Measurements from ENCODE around the gene DYNLT1. TPM values are rescaled to one million over a fixed set of nuclear protein-coding genes. Genes with fewer than 3 reads are reported as not detected.
A peak's percentile ranks its signal among the peaks of the same experiment; 100 is the strongest.

The DYNLT1 gene
- total and polyA plus RNA-seq, 7 experiments from 2014 or later, result 66.4 to 122 (median 81.6) TPM

DNA sequence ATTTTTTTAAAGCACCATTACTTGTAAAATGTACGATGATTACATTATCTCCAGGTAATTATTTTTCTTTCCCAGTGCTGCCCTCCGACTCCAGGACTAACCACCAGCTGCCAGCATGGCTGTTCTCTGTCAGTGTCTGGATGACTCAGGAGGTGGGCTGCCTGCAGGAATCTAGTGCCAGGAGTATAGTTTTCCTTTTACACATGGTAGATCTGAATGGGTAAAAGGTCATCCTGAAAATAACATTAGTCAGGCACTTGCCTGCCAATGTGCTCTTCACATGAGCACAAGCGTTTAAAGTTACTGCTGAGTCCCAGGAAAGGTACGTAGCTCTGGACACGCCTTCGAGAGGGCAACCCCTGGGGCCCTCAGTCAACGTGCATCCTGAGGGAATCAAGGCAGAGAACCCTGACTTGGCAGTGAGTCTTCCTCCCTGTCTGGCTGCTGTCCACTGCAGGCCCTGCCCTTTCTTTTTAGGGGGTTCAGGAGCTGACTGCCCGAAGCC, 2.4 kb downstream of the DYNLT1 start:
- POLR2A ChIA-PET, result interaction anchor here (1.0 to 5.2 kb wide), 4 partner anchors 8 to 147 kb away, joined by 3 to 78 read pairs (median 8); partner anchors contain the start of gene SYTL3
- Mint-ChIP-seq H3K36me3 (peaks cover 5 to 39% (median 24%) of the 10 kb centered on the region in 5 donors), H3K9me3 (peaks cover 0 to 2% (median 0%) of the 10 kb centered on the region in 11 donors), H3K4me3 (peak overlapping the region; percentile 92 to 100 (median 99)), H3K27me3 (no peaks in the 10 kb centered on the region), H3K4me1 (peaks cover 47 to 74% (median 72%) of the 10 kb centered on the region in 7 donors), H3K27ac (peak overlapping the region; percentile 87 to 100 (median 96))
- peak overlapping the region; percentile 97 for H3K27ac ChIP-seq (ENCODE audit: low read depth, low read length)
- CTCF ChIA-PET, result interaction anchor here (1.4 to 1.8 kb wide), 2 partner anchors 20 to 49 kb away, joined by 4 to 5 read pairs; no protein-coding TSS in a partner anchor
- H3K9me3 ChIP-seq (ENCODE audit: control insufficient read depth in 2 of 3, low read length in 3 of 3), result no peaks in the 10 kb centered on the region
- H3K27me3 ChIP-seq (ENCODE audit: control insufficient read depth in 2 of 2, insufficient read depth in 2 of 2, low read length in 2 of 2), result no peaks in the 10 kb centered on the region
- intact Hi-C loops (cut with micrococcal nuclease), result no loop called here
- DNase-seq (no peak), ATAC-seq (no peak)
- H3K36me3 ChIP-seq (ENCODE audit: control insufficient read depth in 2 of 3, insufficient read depth in 3 of 3, low read length in 3 of 3), result peaks cover 0 to 21% (median 5%) of the 10 kb centered on the region in 3 experiments
- H3K4me1 ChIP-seq (ENCODE audit: control insufficient read depth in 2 of 2, insufficient read depth in 2 of 2, low read length in 2 of 2), result peaks cover 40 to 46% of the 10 kb centered on the region in 2 donors
- H3K4me3 ChIP-seq (ENCODE audit: low read length), result peak overlapping the region; percentile 81

DNA sequence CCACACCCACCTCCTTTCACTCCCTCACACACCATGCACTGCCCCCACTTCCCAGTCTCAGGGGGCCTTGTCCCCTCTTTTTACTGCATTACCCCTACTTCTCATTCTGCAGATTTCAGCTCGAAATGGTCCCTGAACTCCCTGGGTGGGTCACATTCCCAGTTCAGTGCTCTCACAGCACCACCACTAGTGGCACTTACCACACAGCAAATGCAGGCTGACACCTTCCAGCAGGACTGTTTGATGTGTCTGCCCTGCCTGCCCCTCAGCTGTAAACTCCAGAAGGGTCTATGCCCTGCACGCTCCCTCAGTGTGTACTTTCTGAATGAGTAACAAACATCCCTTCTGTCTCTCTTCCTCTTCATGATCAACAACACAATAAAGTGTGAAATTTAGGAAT, 4.0 kb downstream of the DYNLT1 start:
- Histone ChIP-seq H3K27ac (ENCODE audit: low read depth, low read length) (peak overlapping the region; percentile 42), H3K4me1 (ENCODE audit: control insufficient read depth in 2 of 2, insufficient read depth in 2 of 2, low read length in 2 of 2) (peaks cover 43 to 49% of the 10 kb centered on the region in 2 donors), H3K36me3 (ENCODE audit: control insufficient read depth in 2 of 3, insufficient read depth in 3 of 3, low read length in 3 of 3) (peaks cover 5 to 31% (median 12%) of the 10 kb centered on the region in 3 experiments), H3K9me3 (ENCODE audit: control insufficient read depth in 2 of 3, low read length in 3 of 3) (no peaks in the 10 kb centered on the region), H3K4me3 (ENCODE audit: low read length) (no peak overlapping the region), H3K27me3 (ENCODE audit: control insufficient read depth in 2 of 2, insufficient read depth in 2 of 2, low read length in 2 of 2) (no peaks in the 10 kb centered on the region)
- DNase-seq (no peak), ATAC-seq (no peak)
- intact Hi-C loops (cut with micrococcal nuclease), result no loop called here
- Mint-ChIP-seq H3K27ac (peak overlapping the region; percentile 47 to 96 (median 86)), H3K4me1 (peaks cover 49 to 84% (median 74%) of the 10 kb centered on the region in 7 donors), H3K36me3 (peaks cover 8 to 48% (median 33%) of the 10 kb centered on the region in 5 donors), H3K4me3 (peak overlapping the region; percentile 7 to 92 (median 65)), H3K9me3 (peaks cover 0 to 2% (median 0%) of the 10 kb centered on the region in 11 donors), H3K27me3 (no peaks in the 10 kb centered on the region)
- ChIA-PET POLR2A (interaction anchor here (2.2 kb wide), 1 partner anchor 10 kb away, joined by 11 read pairs; the partner anchor contains the start of gene SYTL3), CTCF (interaction anchor here (1.5 to 1.8 kb wide), 2 partner anchors 19 to 22 kb away, joined by 3 to 4 read pairs; no protein-coding TSS in a partner anchor)

DNA sequence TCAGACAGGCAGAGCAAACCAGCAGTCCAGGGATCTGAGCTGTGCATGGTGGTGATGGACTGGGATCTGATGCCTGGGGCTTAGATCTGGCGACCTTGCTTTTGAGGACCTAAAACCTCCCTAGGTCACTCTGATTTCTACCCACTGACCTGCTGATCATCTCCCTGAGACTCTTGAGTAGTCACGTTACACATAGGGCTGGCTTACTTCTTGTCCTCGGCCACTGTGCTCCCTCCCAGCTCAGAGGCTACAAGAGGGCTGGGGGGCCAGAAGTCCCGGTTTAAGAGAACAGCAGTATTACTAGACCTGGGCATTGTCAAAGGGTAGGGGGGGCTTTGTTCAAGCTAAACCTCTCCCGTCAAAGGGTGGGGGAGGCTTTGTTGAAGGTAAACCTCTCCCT, 5.5 kb downstream of the DYNLT1 start:
- H3K4me1 Mint-ChIP-seq, result peaks cover 52 to 90% (median 82%) of the 10 kb centered on the region in 7 donors
- H3K4me3 Mint-ChIP-seq, result peak overlapping the region in 3 of 10 donors; percentile 2 to 39 (median 21)
- ChIA-PET CTCF (interaction anchor here (2.0 kb wide), 1 partner anchor 20 kb away, joined by 11 read pairs; no protein-coding TSS in a partner anchor), POLR2A (interaction anchor here (0.6 to 2.8 kb wide), 4 partner anchors 10 to 145 kb away, joined by 3 to 12 read pairs (median 4); partner anchors contain the start of gene SYTL3)
- H3K27me3 Mint-ChIP-seq, result no peaks in the 10 kb centered on the region
- peaks cover 8 to 50% (median 40%) of the 10 kb centered on the region in 5 donors for H3K36me3 Mint-ChIP-seq
- intact Hi-C loops (cut with micrococcal nuclease), result no loop called here
- peaks cover 0 to 2% (median 0%) of the 10 kb centered on the region in 11 donors for H3K9me3 Mint-ChIP-seq
- peak overlapping the region; percentile 37 for H3K27ac ChIP-seq (ENCODE audit: low read depth, low read length)
- H3K9me3 ChIP-seq (ENCODE audit: control insufficient read depth in 2 of 3, low read length in 3 of 3), result no peaks in the 10 kb centered on the region
- H3K36me3 ChIP-seq (ENCODE audit: control insufficient read depth in 2 of 3, insufficient read depth in 3 of 3, low read length in 3 of 3), result peaks cover 5 to 25% (median 12%) of the 10 kb centered on the region in 3 experiments
- ATAC-seq (no peak), DNase-seq (no peak)
- H3K4me3 ChIP-seq (ENCODE audit: low read length), result no peak overlapping the region
- peak overlapping the region; percentile 44 to 86 (median 68) for H3K27ac Mint-ChIP-seq
- H3K27me3 ChIP-seq (ENCODE audit: control insufficient read depth in 2 of 2, insufficient read depth in 2 of 2, low read length in 2 of 2), result no peaks in the 10 kb centered on the region
- peaks cover 56 to 59% of the 10 kb centered on the region in 2 donors for H3K4me1 ChIP-seq (ENCODE audit: control insufficient read depth in 2 of 2, insufficient read depth in 2 of 2, low read length in 2 of 2)

DNA sequence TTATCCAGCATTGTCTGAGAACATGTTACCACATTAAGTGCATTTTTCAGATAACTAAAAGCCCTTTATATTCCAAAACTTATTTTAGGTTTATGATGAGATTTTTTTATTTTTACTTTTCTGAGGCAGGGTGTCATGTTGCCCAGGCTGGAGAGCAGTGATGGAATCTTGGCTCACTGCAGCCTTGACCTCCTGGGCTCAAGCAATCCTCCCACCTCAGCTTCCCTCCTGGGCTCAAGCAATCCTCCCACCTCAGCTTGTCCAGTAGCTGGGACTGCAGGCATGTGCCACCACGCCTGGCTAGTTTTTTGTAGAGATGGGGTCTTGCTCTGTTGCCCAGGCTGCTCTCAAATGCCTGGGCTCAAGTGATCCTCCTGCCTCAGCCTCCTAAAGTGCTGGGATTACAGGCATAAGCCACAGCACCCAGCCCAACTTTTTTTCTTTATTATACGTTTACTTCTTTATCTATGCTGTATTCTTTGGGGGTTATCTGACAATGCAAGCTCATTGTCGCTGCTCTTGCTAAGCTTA, 6.2 kb downstream of the DYNLT1 start:
- H3K4me3 Mint-ChIP-seq, result peak overlapping the region in 3 of 10 donors; percentile 25 to 39 (median 37)
- ChIA-PET POLR2A (interaction anchor here (0.6 to 2.8 kb wide), 5 partner anchors 10 to 161 kb away, joined by 3 to 12 read pairs (median 4); partner anchors contain the start of gene SYTL3), CTCF (interaction anchor here (2.0 kb wide), 1 partner anchor 21 kb away, joined by 11 read pairs; no protein-coding TSS in a partner anchor)
- H3K27me3 Mint-ChIP-seq, result no peaks in the 10 kb centered on the region
- Histone ChIP-seq H3K27ac (ENCODE audit: low read depth, low read length) (peak overlapping the region; percentile 37), H3K4me3 (ENCODE audit: low read length) (no peak overlapping the region), H3K4me1 (ENCODE audit: control insufficient read depth in 2 of 2, insufficient read depth in 2 of 2, low read length in 2 of 2) (peaks cover 56 to 59% of the 10 kb centered on the region in 2 donors), H3K36me3 (ENCODE audit: control insufficient read depth in 2 of 3, insufficient read depth in 3 of 3, low read length in 3 of 3) (peaks cover 5 to 25% (median 12%) of the 10 kb centered on the region in 3 experiments), H3K27me3 (ENCODE audit: control insufficient read depth in 2 of 2, insufficient read depth in 2 of 2, low read length in 2 of 2) (no peaks in the 10 kb centered on the region), H3K9me3 (ENCODE audit: control insufficient read depth in 2 of 3, low read length in 3 of 3) (no peaks in the 10 kb centered on the region)
- H3K27ac Mint-ChIP-seq, result peak overlapping the region; percentile 27 to 86 (median 68)
- ATAC-seq (no peak), DNase-seq (no peak)
- peaks cover 0 to 2% (median 0%) of the 10 kb centered on the region in 11 donors for H3K9me3 Mint-ChIP-seq
- intact Hi-C loops (cut with micrococcal nuclease), result no loop called here
- peaks cover 52 to 88% (median 84%) of the 10 kb centered on the region in 7 donors for H3K4me1 Mint-ChIP-seq
- peaks cover 8 to 50% (median 40%) of the 10 kb centered on the region in 5 donors for H3K36me3 Mint-ChIP-seq

DNA sequence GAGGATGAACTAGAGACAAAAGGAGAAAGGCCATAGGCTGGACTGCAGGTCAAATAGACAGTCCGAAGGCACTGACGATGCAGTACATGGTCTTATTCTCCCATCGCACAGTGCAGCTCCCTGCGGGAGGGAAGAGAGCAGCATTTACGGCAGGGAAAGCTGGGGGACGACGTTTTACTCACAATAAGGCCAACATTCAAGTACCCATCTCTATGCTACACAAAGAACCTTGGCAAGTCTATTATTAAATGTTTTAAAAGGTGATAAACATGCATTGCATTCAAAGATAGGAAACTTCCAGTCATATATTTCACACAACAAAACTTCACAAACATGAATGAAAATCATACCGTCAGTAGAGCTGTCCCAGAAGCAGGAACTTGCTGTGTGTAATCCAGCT, 7.8 kb downstream of the DYNLT1 start:
- ChIA-PET POLR2A (interaction anchor here (2.8 kb wide), 1 partner anchor 12 kb away, joined by 12 read pairs; the partner anchor contains the start of gene SYTL3), CTCF (interaction anchor here (1.1 kb wide), 1 partner anchor 12 kb away, joined by 3 read pairs; no protein-coding TSS in a partner anchor)
- Mint-ChIP-seq H3K4me1 (peaks cover 40 to 78% (median 68%) of the 10 kb centered on the region in 7 donors), H3K27ac (peak overlapping the region in 7 of 9 donors; percentile 15 to 94 (median 85)), H3K36me3 (peaks cover 11 to 55% (median 40%) of the 10 kb centered on the region in 5 donors), H3K9me3 (peaks cover 0 to 2% (median 0%) of the 10 kb centered on the region in 11 donors), H3K4me3 (peak overlapping the region in 2 of 10 donors; percentile 24 to 34), H3K27me3 (no peaks in the 10 kb centered on the region)
- intact Hi-C loops (cut with micrococcal nuclease), result no loop called here
- ATAC-seq (no peak), DNase-seq (no peak)
- H3K4me3 ChIP-seq (ENCODE audit: low read length), result no peak overlapping the region
- peaks cover 43 to 47% of the 10 kb centered on the region in 2 donors for H3K4me1 ChIP-seq (ENCODE audit: control insufficient read depth in 2 of 2, insufficient read depth in 2 of 2, low read length in 2 of 2)
- H3K27me3 ChIP-seq (ENCODE audit: control insufficient read depth in 2 of 2, insufficient read depth in 2 of 2, low read length in 2 of 2), result no peaks in the 10 kb centered on the region
- H3K9me3 ChIP-seq (ENCODE audit: control insufficient read depth in 2 of 3, low read length in 3 of 3), result no peaks in the 10 kb centered on the region
- peaks cover 5 to 29% (median 12%) of the 10 kb centered on the region in 3 experiments for H3K36me3 ChIP-seq (ENCODE audit: control insufficient read depth in 2 of 3, insufficient read depth in 3 of 3, low read length in 3 of 3)
- H3K27ac ChIP-seq (ENCODE audit: low read depth, low read length), result peak overlapping the region; percentile 36

DNA sequence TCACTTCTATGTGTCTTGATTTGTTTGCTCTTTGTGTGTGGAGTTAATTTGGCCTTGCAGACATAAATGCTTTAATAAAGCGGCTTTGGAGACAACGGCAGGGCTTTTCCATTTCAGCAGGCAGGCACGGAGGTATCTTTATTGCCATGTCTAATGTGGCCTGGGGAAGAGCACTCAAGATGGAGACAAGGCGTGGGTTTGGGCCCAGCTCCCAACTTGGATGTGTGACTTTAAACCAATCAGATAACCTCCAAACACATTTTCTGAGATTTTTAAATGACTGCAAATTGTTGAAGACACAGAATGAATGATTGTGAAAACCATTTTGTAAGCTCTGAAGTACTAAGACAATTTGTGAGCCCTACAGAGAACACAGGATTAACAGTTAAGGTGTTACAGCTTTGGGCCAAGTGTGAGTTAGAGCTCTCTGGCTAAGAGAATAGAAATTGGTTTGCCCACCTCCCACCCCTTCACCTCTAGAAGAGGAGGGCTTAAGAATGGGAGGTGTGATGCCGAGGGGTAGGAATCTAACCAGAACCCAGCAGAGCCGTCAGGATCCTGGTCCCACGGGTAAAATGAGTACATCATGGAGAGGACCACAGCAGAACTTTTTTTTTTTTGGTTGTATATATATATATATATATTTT, 9.0 kb downstream of the DYNLT1 start:
- CTCF ChIA-PET, result no interaction called here
- intact Hi-C loops (cut with micrococcal nuclease), result loop anchor here (1.0 to 2.0 kb wide), 2 partner anchors 8 to 25 kb away; no protein-coding TSS in a partner anchor
- peaks cover 13 to 54% (median 33%) of the 10 kb centered on the region in 5 donors for H3K36me3 Mint-ChIP-seq
- Histone ChIP-seq H3K4me1 (ENCODE audit: control insufficient read depth in 2 of 2, insufficient read depth in 2 of 2, low read length in 2 of 2) (peaks cover 35 to 39% of the 10 kb centered on the region in 2 donors), H3K9me3 (ENCODE audit: control insufficient read depth in 2 of 3, low read length in 3 of 3) (no peaks in the 10 kb centered on the region), H3K36me3 (ENCODE audit: control insufficient read depth in 2 of 3, insufficient read depth in 3 of 3, low read length in 3 of 3) (peaks cover 5 to 36% (median 16%) of the 10 kb centered on the region in 3 experiments), H3K27me3 (ENCODE audit: control insufficient read depth in 2 of 2, insufficient read depth in 2 of 2, low read length in 2 of 2) (no peaks in the 10 kb centered on the region), H3K27ac (ENCODE audit: low read depth, low read length) (peak overlapping the region; percentile 61), H3K4me3 (ENCODE audit: low read length) (no peak overlapping the region)
- peaks cover 0 to 4% (median 0%) of the 10 kb centered on the region in 11 donors for H3K9me3 Mint-ChIP-seq
- peak overlapping the region in 7 of 10 donors; percentile 14 to 60 (median 37) for H3K4me3 Mint-ChIP-seq
- H3K27ac Mint-ChIP-seq, result peak overlapping the region; percentile 70 to 95 (median 85)
- no peak for DNase-seq
- no peaks in the 10 kb centered on the region for H3K27me3 Mint-ChIP-seq
- ATAC-seq, result no peak
- POLR2A ChIA-PET, result interaction anchor here (0.6 to 1.1 kb wide), 2 partner anchors 9 to 1399 kb away, joined by 3 to 5 read pairs; partner anchors contain the start of gene DYNLT1
- peaks cover 35 to 79% (median 67%) of the 10 kb centered on the region in 7 donors for H3K4me1 Mint-ChIP-seq

All from naive thymus-derived CD4-positive, alpha-beta T cell (primary cell).